Measurements from ENCODE around the gene C1QTNF6. TPM values are rescaled to one million over a fixed set of nuclear protein-coding genes. Genes with fewer than 3 reads are reported as not detected.

The C1QTNF6 gene
- total and polyA plus RNA-seq, 10 of the 15 experiments (the other 5 are each of a cell fraction or from before 2014, with no cell fraction given): 0.16 to 4.1 (median 1.3) TPM

DNA sequence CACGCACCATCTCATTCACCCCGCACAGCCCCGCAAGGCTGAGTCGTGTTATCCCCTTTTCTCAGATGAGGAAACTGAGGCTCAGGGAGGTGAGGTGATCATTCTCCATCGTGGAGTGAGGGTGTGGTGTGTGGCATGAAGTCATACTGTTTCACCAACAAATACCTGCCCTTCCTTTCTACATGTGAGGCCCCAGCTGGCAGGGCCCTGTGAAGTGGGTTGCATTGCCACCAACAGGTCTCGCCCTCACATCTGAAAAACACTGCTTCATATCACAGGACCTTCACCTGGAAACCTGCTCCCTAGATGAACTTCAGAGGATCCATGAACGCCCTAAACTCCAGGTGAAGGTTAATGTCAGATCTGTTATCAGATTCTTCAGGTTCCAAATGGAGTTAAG is 19.9 kb upstream of the C1QTNF6 start:
- DNase-seq (ENCODE audit: low read depth, low spot score): no peak
- ChIA-PET CTCF (no interaction called here), SMC1A (ENCODE audit: uncharacterized antibody, unreplicated experiment) (no interaction called here), POLR2A (interaction anchor here (0.9 kb wide), 1 partner anchor 10 kb away, joined by 5 read pairs; no protein-coding TSS in a partner anchor), RAD21 (ENCODE audit: unreplicated experiment) (no interaction called here)
- Histone ChIP-seq H2AFZ (ENCODE audit: control insufficient read depth, low read depth, low read length) (no peak overlapping the region), H3K36me3 (ENCODE audit: control insufficient read depth in 2 of 2, insufficient read depth in 2 of 2, low read length in 1 of 2) (no peaks in the 10 kb centered on the region; a peak in 3 of 4 replicates), H4K20me1 (ENCODE audit: control insufficient read depth, insufficient read depth) (no peaks in the 10 kb centered on the region), H3K4me3 (no peak overlapping the region), H3K4me2 (ENCODE audit: control insufficient read depth, insufficient read depth) (no peak overlapping the region), H3K27me3 (replicated peaks in 1 of 2; ENCODE audit: control insufficient read depth in 2 of 2, insufficient read depth in 2 of 2, low read length in 1 of 2) (no peaks in the 10 kb centered on the region), H3K27ac (ENCODE audit: control insufficient read depth, insufficient read depth) (no peak overlapping the region), H3K9ac (ENCODE audit: control insufficient read depth, insufficient read depth, low read length) (no peak overlapping the region), H3K9me3 (replicated peaks; ENCODE audit: control insufficient read depth, insufficient read depth, low read length) (no peaks in the 10 kb centered on the region), H3K79me2 (ENCODE audit: control insufficient read depth, insufficient read depth, low read length) (no peaks in the 10 kb centered on the region), H3K4me1 (ENCODE audit: control insufficient read depth, insufficient read depth, low read length) (no peaks in the 10 kb centered on the region)
- 70% methylated on average over 7 of the region's 7 CpGs for WGBS (ENCODE audit: insufficient coverage, insufficient replicate concordance, low lambda C conversion rate, missing lambda C conversion rate)
- BruUV-seq (replicated peaks): no TSS peak
- FAIRE-seq: no peak
- intact Hi-C loops (cut with micrococcal nuclease; ENCODE audit: unreplicated experiment) (no loop called here), in situ Hi-C loops (cut with MboI) (loop anchor here (25.0 kb wide), 1 partner anchor 1821 kb away; the partner anchor contains the start of gene HMOX1)
- no peak for ATAC-seq
- TF ChIP-seq CBX5 (IDR thresholded peaks at IDR 0.05; ENCODE audit: low read depth): no peak
- TF ChIP-seq PAX8 (IDR thresholded peaks at IDR 0.05): no peak
- TF ChIP-seq, protein P1, sequence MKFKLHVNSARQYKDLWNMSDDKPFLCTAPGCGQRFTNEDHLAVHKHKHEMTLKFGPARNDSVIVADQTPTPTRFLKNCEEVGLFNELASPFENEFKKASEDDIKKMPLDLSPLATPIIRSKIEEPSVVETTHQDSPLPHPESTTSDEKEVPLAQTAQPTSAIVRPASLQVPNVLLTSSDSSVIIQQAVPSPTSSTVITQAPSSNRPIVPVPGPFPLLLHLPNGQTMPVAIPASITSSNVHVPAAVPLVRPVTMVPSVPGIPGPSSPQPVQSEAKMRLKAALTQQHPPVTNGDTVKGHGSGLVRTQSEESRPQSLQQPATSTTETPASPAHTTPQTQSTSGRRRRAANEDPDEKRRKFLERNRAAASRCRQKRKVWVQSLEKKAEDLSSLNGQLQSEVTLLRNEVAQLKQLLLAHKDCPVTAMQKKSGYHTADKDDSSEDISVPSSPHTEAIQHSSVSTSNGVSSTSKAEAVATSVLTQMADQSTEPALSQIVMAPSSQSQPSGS (IDR thresholded peaks at IDR 0.05; ENCODE audit: low read length): no peak
- TF ChIP-seq STAT3 (IDR thresholded peaks at IDR 0.05; ENCODE audit: low read depth, low read length): no peak
- TF ChIP-seq EZH2 (IDR thresholded peaks at IDR 0.05; ENCODE audit: borderline replicate concordance, control insufficient read depth, low read depth, low read length): no peak
- no peak for TF ChIP-seq SUPT20H (IDR thresholded peaks at IDR 0.05; ENCODE audit: borderline replicate concordance, control insufficient read depth, low read depth, low read length)

Measured in GM12878 (cell line).